Stimulated activated CD4-positive, alpha-beta T cell treated with anti-CD3 and anti-CD28 coated beads, Interleukin-15, amount 100 ng/mL, for 24 hours (primary cell): ENCODE results near the gene NEUROG1.

Experiments
- DNase-seq: peaks from one replicate; pipeline ENCODE4 v3.0.0-alpha.2; 2020

The NEUROG1 gene

GRCh38 chr5:135491552-135492318 lies 44.0 kb downstream of the NEUROG1 start:
- DNase-seq, result no peak

DNA sequence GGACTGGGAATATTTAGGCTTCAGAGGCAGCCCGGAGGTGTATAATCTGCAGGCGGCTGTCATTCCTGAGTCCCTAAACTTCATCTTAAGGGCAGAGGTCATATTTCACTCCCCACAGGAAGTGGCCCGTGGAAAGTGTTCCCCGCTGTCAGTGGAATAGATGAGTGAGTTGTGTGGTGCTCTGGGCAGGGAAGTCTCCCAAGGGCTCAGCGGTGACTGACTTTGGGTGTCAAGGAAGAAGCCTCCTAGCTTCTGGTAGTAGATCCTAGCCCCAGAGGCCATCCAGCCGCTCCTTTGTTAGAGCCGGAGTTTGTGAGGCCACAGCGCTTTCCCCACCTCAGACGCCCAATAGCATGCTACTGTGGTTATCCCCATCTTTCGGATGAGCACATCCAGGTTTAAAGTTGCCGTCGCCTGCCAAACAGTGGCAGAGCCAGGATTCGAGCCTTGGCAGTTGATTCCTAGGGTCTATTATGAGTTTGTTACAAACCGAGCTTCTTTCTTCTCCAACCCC lies 44.7 kb downstream of the NEUROG1 start:
- DNase-seq, result no peak

DNA sequence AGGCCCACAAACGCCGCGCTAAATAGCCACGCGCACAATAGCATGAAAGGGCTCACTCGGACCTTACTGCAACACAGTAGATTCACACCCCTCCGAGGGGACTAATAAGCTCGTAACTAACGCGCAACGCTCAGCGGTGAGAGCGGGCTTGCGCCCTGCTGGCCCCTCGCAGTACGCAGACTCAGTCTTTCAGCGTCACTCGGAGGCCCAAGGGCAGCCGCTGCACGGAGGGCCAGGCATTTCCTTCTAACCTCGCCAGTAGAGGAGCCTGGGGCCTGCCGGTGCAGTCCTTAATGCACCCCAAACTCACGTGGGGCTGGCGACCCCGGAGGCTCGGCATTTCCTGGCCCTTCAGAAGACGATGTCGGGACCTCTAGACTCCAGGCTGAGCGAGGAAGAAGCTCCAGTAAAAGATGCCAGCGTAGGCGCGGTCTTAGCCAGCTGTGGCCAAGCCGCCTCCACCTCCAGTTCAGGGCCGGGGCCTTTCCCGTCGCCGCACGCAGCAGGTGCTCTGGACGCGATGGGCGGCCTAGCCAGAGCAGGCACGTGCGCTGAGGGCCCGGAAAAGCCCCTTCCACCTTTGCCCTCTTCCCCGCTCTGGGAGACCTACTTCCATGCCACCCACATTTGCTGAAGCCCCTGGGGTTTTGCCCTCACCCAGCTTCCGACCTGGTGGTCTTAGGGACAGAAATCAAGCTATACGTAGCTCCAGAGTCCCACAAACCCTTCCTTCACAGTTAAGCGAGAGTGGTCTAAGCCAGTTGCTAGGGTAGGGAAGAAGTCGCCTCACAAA lies 45.3 kb downstream of the NEUROG1 start:
- DNase-seq, result no peak

DNA sequence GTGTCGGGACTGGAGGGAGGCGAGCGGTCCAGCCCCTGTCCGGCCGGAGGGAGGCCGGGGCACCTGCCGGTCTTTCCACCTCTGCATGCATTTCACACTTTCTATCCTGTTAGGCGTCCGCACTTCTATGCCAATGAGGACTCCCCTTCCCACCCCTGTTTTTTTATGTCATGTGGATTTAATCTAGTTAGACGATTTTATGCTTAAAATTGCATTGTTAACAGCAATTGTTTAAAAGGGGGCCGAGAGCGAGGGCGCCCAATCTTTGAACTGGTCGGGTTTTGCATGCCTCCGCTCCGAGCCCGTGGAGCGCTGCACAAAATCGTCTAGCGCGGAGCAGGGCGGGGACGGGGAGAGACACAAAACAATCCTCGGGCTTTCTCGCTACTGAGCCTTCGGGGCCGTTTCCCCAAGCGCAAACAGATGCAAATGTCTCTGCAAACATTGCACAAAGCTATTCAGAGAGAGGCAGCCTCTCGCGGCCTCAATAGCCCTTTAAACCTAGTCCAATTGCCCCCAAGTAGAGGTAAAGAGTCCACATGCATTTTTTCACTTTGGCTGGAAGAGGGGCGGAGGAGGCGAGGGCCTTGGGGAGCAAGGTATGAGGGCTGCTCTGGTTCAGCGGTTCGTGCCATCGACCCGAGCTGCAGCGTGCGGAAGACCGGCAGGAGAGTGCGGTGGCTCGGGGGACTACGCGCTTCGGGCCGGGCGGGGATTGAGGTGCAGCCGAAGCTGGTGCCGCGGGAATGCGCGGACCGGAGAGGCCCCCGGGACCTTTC lies 46.1 kb downstream of the NEUROG1 start:
- DNase-seq, result no peak

- no peak for DNase-seq
Observed at GRCh38 chr5:135488727-135489465, 46.9 kb downstream of the NEUROG1 start.

DNA sequence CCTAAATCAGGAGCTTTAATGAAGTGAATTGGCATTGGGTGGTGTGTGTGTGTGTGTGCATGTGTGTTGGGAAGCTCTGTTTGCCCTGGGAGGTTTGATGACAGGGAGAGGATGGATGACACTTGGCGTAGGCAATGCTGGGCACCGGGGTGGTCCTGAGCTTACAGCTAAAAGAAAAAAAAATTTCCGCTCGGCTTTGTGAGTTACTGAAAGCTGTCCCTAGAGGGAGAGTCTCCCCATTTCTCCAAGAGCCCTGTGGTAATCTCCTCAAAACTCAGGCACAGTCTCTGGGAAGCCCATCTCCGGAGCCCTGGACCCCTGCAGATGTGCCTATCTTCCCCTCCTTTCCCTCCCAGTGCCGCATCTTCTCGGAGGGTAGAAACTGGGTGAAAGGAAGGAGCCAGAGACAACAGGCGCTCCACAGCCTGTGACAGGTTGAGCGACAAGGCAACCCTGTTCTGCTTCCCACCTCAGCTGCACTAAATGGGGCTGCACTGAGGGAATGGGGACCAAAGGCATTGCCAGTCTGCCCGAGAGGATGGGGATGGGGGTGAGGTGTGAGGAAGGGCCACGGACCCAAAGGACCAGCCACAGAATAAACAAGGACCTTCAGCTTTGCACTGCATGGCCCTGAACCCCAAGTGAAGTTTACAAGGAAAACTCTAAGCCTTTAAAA lies 47.8 kb downstream of the NEUROG1 start:
- no peak for DNase-seq

DNA sequence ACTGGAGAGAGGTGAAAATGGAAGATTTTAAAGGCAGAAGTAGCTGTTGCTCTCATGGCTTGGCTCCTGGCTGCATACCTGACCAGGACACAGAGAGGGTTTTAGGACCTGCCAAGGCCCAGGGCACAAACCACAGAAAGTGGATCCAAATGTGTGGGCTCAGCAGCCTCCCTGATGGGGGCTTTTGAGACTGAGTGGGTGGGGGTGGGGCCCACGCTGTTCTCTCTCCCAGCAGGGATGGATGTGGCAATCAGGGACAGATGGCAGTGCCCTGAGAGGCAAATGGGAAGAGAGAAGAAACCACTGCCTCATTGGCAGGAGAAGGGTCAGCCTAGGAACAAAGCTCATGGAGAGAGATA lies 48.7 kb downstream of the NEUROG1 start:
- no peak for DNase-seq

DNA sequence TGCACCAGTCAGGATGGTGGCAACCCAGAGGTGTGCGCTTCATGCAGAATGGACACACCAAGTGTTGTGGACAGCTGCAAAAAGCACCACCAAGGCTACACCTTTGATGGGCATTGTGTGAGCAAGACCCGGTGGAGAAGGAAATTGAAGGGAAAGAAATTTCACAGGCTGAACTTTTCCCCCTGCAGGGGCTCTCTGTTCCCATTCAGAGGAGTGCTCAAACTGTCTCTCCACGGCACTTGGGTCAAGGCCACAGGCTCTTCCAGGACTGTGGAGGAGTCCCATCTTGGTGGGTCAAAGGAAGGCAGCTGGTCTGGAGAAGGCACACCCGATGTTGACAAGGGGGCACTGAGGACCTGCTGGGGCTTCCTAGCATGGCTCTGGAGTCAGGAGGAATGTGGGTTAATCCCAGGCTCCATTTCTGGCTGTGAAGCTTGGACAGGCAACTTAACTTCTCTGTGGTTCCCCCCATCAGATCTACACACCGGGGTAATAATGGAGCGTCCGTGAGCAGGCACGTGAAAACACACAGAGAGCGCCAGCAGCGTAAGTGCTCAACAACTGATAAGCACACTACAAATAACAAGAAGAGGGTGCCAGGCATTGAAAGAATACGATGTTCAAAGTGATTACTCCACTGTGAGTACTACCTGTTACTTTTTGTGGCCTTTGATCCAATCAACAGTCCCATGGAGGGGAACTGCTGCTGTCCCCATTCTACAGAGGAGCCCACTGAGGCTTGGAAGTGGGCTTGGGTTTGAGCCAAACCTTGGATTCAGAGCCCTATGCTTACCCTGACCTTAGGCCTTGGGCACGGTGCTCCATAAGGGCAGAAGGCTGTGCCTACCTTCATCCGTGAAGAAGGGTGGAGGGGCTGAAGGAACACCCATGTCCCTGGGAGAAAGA lies 49.4 kb downstream of the NEUROG1 start:
- DNase-seq, result no peak

DNA sequence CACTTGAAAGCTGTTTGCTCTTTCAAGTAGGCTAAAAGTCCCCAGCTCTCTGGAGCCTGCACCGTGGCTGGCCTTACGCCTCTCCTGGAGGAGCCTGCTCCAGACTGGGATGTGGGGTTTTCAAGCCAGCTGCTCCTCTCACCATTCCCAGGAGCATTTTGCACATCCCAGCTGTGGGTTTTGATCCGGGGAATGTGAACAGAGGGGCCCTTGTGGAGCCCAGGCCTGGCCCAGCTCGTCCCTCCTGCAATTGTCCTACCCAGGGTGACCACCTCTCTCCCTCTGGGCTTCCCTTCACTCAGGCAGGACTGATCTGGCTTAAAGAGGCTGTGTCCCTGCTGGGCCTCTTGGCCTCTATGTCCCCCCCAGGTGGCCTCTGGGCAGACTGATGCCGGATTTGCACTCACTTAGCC lies 51.1 kb downstream of the NEUROG1 start:
- DNase-seq, result no peak
